Skeletal muscle cell (primary cell): ENCODE measurements around the gene CPM.

Experiments used
- DNase-seq: peaks from one replicate; pipeline ENCODE4 v3.0.0-alpha.2; 2010; ENCODE audit warnings: low read depth
- H3K4me3 ChIP-seq: 2 replicates; pipeline ENCODE4 v1.5.1; 2011; ENCODE audit warnings: low read depth, mild to moderate bottlenecking, control low read depth, low read length, moderate library complexity

Gene CPM

GRCh38 chr12:68885381-68885780, 47.6 kb downstream of the CPM start:
- no peak overlapping the region for H3K4me3 ChIP-seq
- no peak for DNase-seq

DNA sequence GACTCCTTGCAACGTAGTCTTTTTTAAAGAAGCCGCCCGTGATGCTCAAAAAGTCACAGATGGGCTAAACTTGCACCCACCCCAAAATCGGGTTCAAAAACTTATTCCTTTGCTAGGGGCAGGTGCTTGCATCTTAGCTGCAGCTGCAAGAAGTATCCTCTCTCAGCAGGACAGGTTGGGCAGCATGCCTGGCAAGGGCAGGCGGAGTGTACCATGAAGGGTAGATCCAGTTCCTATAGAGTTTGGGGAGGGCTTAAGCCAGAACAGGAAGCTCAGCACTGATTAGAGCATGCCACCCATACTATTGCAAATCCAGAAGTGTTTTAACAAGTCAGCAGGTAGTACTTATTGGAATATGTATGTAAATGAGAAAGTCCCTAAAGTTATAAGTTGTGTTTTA, 48.7 kb downstream of the CPM start:
- H3K4me3 ChIP-seq, result no peak overlapping the region
- DNase-seq, result no peak

DNA sequence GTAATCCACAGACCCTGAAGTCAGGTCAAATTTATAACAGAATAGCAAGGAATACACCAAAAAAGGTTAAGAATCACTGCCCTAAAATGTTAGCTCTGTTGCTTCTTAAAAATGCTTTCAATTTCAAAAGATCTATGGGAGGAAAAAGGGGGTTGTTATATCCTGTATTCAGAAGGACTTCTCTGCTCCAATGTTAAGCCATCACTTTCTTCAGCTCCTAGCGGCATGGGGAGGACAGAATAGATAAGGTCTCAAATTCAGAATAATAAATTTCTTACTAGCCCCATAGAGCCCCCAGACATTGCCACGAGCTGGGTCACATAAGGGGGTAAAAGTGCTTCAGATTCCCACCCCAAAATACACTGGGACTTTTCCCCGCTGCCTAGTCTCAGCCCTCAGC, 49.8 kb downstream of the CPM start:
- no peak for DNase-seq
- no peak overlapping the region for H3K4me3 ChIP-seq

- no peak for DNase-seq
- H3K4me3 ChIP-seq, result no peak overlapping the region
Measured at GRCh38 chr12:68882251-68882964, 50.6 kb downstream of the CPM start.

GRCh38 chr12:68880660-68881325, 52.2 kb downstream of the CPM start:
- DNase-seq, result no peak

GRCh38 chr12:68878846-68879245, 54.1 kb downstream of the CPM start:
- H3K4me3 ChIP-seq, result no peak overlapping the region
- DNase-seq, result no peak

More at GRCh38 chr12:68880660-68881325, 52.2 kb downstream of the CPM start:
- no peak overlapping the region for H3K4me3 ChIP-seq

DNA sequence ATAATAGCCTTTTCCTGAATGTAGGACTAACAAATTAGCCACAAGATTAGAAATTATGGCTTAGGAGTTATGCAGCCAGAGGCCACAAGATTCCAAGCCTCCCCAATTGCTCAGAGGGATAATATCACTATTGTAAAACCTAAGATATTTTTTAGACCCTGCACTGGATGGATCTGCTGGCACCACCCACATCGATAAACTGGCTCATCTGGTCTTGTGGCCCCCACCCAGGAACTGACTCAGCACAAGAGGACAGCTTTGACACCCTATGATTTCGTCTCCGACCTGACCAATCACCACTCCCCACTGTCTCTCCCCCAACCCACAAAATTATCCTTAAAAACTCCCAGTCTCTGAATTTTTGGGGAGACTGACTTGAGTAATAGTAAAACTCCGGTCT, 54.7 kb downstream of the CPM start:
- H3K4me3 ChIP-seq, result no peak overlapping the region
- DNase-seq, result no peak

- no peak for DNase-seq
- no peak overlapping the region for H3K4me3 ChIP-seq
Measured at GRCh38 chr12:68877583-68877982, 55.4 kb downstream of the CPM start.

- no peak overlapping the region for H3K4me3 ChIP-seq
- no peak for DNase-seq
Measured at GRCh38 chr12:68876461-68876860, 56.5 kb downstream of the CPM start.

DNA sequence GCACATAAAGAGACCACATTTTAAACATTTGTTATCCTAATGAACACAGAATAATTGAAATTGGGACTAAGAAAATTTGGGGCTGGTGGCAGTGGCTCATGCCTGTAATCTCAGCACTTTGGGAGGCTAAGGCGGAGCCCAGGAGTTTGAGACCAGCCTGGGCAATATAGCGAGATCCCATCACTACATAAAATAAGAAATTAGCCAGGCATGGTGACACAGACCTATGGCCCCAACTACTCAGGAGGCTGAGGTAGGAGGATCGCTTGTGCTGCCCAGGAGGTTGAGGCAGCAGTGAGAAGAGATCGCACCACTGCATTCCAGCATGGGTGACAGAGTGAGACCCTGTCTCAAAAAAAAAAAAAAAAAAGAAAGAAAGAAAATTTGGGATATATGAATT, 59.7 kb downstream of the CPM start:
- H3K4me3 ChIP-seq, result no peak overlapping the region
- DNase-seq, result no peak

GRCh38 chr12:68871921-68872320, 61.0 kb downstream of the CPM start:
- H3K4me3 ChIP-seq, result no peak overlapping the region
- DNase-seq, result no peak

- no peak for DNase-seq
- H3K4me3 ChIP-seq, result no peak overlapping the region
Measured at GRCh38 chr12:68871396-68871795, 61.6 kb downstream of the CPM start.

- DNase-seq, result no peak
- no peak overlapping the region for H3K4me3 ChIP-seq
Measured at GRCh38 chr12:68870443-68870842, 62.5 kb downstream of the CPM start.

DNA sequence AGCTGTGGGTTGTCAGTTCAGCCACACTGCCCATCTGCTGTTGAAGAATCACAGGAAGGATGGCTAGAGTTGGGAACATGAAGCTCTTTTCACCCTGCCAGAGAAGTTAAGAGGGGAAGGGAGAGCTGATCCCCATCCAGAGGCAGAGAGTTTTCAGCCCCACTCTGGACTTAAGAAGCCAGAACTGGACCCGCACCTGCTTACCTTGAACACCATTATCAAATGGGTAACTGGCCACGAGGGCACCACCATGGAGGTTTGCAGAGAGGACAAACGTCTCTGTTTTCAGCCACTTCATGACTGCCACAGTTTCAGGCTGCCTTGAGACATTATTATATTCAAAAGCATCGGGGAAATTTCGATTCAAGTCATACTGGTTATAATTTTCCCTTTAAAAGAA, 63.0 kb downstream of the CPM start:
- no peak for DNase-seq
- H3K4me3 ChIP-seq, result no peak overlapping the region

DNA sequence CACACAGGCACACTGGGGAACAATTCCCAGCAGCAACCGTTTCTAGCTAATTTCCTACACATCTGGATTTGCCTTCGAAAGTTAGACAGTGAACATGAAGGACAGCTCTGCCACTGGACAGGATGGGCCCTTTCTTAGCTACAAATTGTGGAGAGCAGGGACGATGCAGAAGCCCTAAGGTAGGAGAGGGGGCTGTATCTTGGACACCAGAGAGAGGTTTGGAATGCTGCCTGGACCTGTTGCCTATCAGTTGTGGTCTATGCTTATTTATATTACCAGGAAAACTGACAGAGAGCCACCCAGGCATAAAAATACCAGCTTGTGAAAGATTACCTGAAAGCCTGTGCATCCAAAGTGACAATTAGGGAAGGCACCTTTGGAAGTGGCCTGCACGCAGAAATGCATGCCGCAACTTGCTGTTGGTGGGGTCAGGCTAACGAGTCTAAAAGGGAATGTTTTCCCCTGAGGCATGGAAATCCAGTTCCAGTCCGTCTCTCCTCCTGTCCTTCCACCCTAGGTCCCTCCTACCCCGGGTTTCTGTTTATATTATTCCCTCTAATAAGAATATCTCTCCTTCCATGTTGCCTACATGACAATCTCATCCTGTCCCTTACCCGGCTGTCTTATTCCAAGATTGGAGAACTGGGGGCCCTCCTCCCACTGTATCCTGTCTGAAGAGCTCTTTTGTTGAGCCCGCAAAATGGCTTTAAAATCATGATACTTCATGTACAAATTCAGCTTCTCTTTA, 64.8 kb downstream of the CPM start:
- no peak for DNase-seq
- no peak overlapping the region for H3K4me3 ChIP-seq

GRCh38 chr12:68867606-68868005, 65.4 kb downstream of the CPM start:
- no peak for DNase-seq

DNA sequence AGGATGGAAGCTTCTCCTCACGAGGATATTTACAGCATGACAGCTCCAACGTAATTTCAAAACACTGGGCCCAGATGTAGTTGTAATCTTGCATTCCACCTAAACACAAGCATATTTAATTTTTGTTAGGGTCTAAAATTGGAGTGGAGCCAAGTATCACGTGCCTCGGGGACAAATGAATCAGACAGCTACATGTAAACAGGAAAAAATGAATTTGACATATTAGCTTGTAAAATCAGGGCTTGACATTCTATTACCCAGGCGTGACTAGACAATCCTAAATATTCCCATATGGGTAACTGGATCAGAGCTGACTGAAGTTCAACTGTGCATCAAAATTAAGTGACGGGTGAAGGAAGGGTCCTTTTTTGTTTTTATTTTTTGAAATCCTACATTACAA, 66.0 kb downstream of the CPM start:
- no peak for DNase-seq
- H3K4me3 ChIP-seq, result no peak overlapping the region

More at GRCh38 chr12:68867606-68868005, 65.4 kb downstream of the CPM start:
- H3K4me3 ChIP-seq, result no peak overlapping the region

GRCh38 chr12:68865399-68866164, 67.4 kb downstream of the CPM start:
- DNase-seq, result no peak
- no peak overlapping the region for H3K4me3 ChIP-seq

- no peak overlapping the region for H3K4me3 ChIP-seq
- DNase-seq, result no peak
Measured at GRCh38 chr12:68864604-68865003, 68.4 kb downstream of the CPM start.
